Measurements from ENCODE around the gene NSD2. TPM values are rescaled to one million over a fixed set of nuclear protein-coding genes. Genes with fewer than 3 reads are reported as not detected.

NSD2 gene
- total RNA-seq, 1 experiment from 2014 or later, result 136 TPM

- H2BK120ac ChIP-seq (ENCODE audit: low read depth, low read length, poor library complexity, severe bottlenecking), result no peak overlapping the region
- no peaks in the 10 kb centered on the region for H3K79me2 ChIP-seq (ENCODE audit: insufficient read depth, low read length)
- H3K23me2 ChIP-seq (ENCODE audit: insufficient read length, low read depth, low read length, poor library complexity, severe bottlenecking), result no peaks in the 10 kb centered on the region
- H2BK20ac ChIP-seq (ENCODE audit: low read depth, low read length, poor library complexity, severe bottlenecking), result no peak overlapping the region
- no peak overlapping the region for H3K18ac ChIP-seq (ENCODE audit: insufficient read length, low read depth, low read length)
- Mint-ChIP-seq H3K9me3 (peaks cover 9 to 11% of the 10 kb centered on the region in 2 experiments), H3K36me3 (ENCODE audit: insufficient read depth in 1 of 3, low read depth in 3 of 3) (peaks cover 36 to 62% (median 57%) of the 10 kb centered on the region in 3 experiments), H3K27me3 (ENCODE audit: low read depth) (peaks cover 6% of the 10 kb centered on the region), H3K4me1 (peaks cover 9 to 10% of the 10 kb centered on the region in 2 experiments), H3K4me3 (no peak overlapping the region), H3K27ac (no peak overlapping the region)
- H3K9me3 ChIP-seq (ENCODE audit: control insufficient read depth, low read depth, low read length), result no peaks in the 10 kb centered on the region
- H3K27ac ChIP-seq (ENCODE audit: insufficient read length, low read depth, low read length), result no peak overlapping the region
- no peak overlapping the region for H2AFZ ChIP-seq (ENCODE audit: low read length)
- no peak overlapping the region for H3K4ac ChIP-seq (ENCODE audit: low read depth, low read length)
- H2BK12ac ChIP-seq (ENCODE audit: insufficient read length, low read depth, low read length), result no peak overlapping the region
- no peak overlapping the region; the same call in 1 of the 2 replicates for H3K14ac ChIP-seq (ENCODE audit: insufficient read depth, low read length)
- H3K27me3 ChIP-seq (ENCODE audit: insufficient read depth, low read length), result no peaks in the 10 kb centered on the region
- H2BK5ac ChIP-seq (ENCODE audit: insufficient read length, low read length), result no peak overlapping the region
- no peak overlapping the region for H3K23ac ChIP-seq (ENCODE audit: insufficient read length, low read depth, low read length)
- H2AK5ac ChIP-seq (ENCODE audit: insufficient read length, low read length), result no peak overlapping the region
- whole genome bisulfite sequencing (ENCODE audit: extremely low coverage, insufficient read length, low lambda C conversion rate), result no CpG with 5 or more reads among the region's 19 CpGs
- H3T11ph ChIP-seq (ENCODE audit: low read length), result no peak overlapping the region
- no peak overlapping the region for H3K9ac ChIP-seq (ENCODE audit: extremely low read depth, insufficient read length, low read length)
- H3K4me1 ChIP-seq (ENCODE audit: insufficient read depth, low read length), result no peaks in the 10 kb centered on the region
- H2BK15ac ChIP-seq (ENCODE audit: low read depth, low read length), result no peak overlapping the region
- DNase-seq, result no peak
- H4K5ac ChIP-seq (ENCODE audit: insufficient read length, low read depth, low read length), result no peak overlapping the region
- H4K91ac ChIP-seq (ENCODE audit: insufficient read length, low read depth, low read length), result no peak overlapping the region
- no peak overlapping the region for H3K56ac ChIP-seq (ENCODE audit: insufficient read length, low read depth, low read length)
- no peaks in the 10 kb centered on the region for H4K20me1 ChIP-seq (ENCODE audit: control insufficient read depth, insufficient read depth, insufficient read length)
- no peak for TF ChIP-seq CTCF (conservative IDR thresholded peaks at IDR 0.05)
- H3K79me1 ChIP-seq (ENCODE audit: insufficient read depth, low read depth, low read length, poor library complexity, severe bottlenecking), result no peaks in the 10 kb centered on the region
- H4K8ac ChIP-seq (replicated peaks; ENCODE audit: insufficient read length, low read depth, low read length), result no peak overlapping the region
- no peak overlapping the region for H3K4me2 ChIP-seq (ENCODE audit: insufficient read depth, insufficient read length, low read length)
These were observed 45.9 kb upstream of the NSD2 start for GRCh38 chr4:1825326-1825725.

All from H9 (cell line).